WI38 (cell line): ENCODE measurements around the gene RBBP7.

Experiments
- H3K4me3 ChIP-seq: 2 replicates; pipeline ENCODE4 v1.5.1; 2011; ENCODE audit warnings: low read depth, mild to moderate bottlenecking, control low read depth, low read length
- CTCF ChIP-seq: IDR thresholded peaks from 2 replicates; pipeline ENCODE4 v1.5.1; 2012; ENCODE audit warnings: low read depth, mild to moderate bottlenecking, control low read depth, low read length

The RBBP7 gene

GRCh38 chrX:16825264-16826035, 44.7 kb downstream of the RBBP7 start:
- no peak for TF ChIP-seq CTCF
- no peak overlapping the region for H3K4me3 ChIP-seq

- TF ChIP-seq CTCF: no peak
- no peak overlapping the region for H3K4me3 ChIP-seq
Measured at GRCh38 chrX:16822723-16823122, 47.4 kb downstream of the RBBP7 start.

GRCh38 chrX:16819634-16820033, 50.5 kb downstream of the RBBP7 start:
- TF ChIP-seq CTCF: no peak
- H3K4me3 ChIP-seq: no peak overlapping the region

- TF ChIP-seq CTCF: no peak
- H3K4me3 ChIP-seq: no peak overlapping the region
Measured at GRCh38 chrX:16814597-16814996, 55.6 kb downstream of the RBBP7 start.

GRCh38 chrX:16807976-16808542, 62.1 kb downstream of the RBBP7 start:
- no peak for TF ChIP-seq CTCF
- peak overlapping the region; percentile 42 for H3K4me3 ChIP-seq

GRCh38 chrX:16807548-16807947, 62.6 kb downstream of the RBBP7 start:
- H3K4me3 ChIP-seq: peak overlapping the region; percentile 42
- 0 out of 2 replicates have a peak, but pooled peaks have one; percentile 14 for TF ChIP-seq CTCF

- no peak overlapping the region for H3K4me3 ChIP-seq
Measured at GRCh38 chrX:16804923-16805464, 65.2 kb downstream of the RBBP7 start.

More at GRCh38 chrX:16804923-16805464, 65.2 kb downstream of the RBBP7 start:
- TF ChIP-seq CTCF: no peak
